Caco-2 (cell line): Measurements from ENCODE around the gene REEP3. TPM values are rescaled to one million over a fixed set of nuclear protein-coding genes. Genes with fewer than 3 reads are reported as not detected.

Experiments used
- BruUV-seq: library from RNA; stranded (reverse); fragments of 400-500 nt; replicated peaks from 2 replicates; lab custom pipeline; 2021; lab: Mats Ljungman, UMichigan
- CTCF ChIA-PET: fragments of 300-600 bp; sonication (Branson Sonifier 250); formaldehyde crosslinking; loops from one replicate; lab custom pipeline; 2022; ENCODE audit warnings: antibody characterized with exemption; lab: Charles Lee
- POLR2A ChIA-PET: fragments of 300-600 bp; sonication (Branson Sonifier 250); formaldehyde crosslinking; loops from one replicate; lab custom pipeline; 2022; ENCODE audit warnings: antibody characterized with exemption; lab: Charles Lee
- DNase-seq, 2 experiments: peaks; one replicate each; pipeline versions ENCODE4 v3.0.0 to v3.0.0-alpha.2; 2020 to 2022
- H3K27me3 ChIP-seq: replicated peaks from 2 replicates; pipeline ENCODE4 v1.6.0; 2011; ENCODE audit warnings: low read length; ENCODE audit not compliant: control insufficient read depth, insufficient read depth
- H3K36me3 ChIP-seq: 2 replicates; pipeline ENCODE4 v1.5.1; 2011; ENCODE audit warnings: low read length; ENCODE audit not compliant: control insufficient read depth, insufficient read depth
- H3K4me1 ChIP-seq: fragments of 250-450 bp; sonication (Bioruptor Pico); 2 replicates; pipeline ENCODE4 v1.5.1; 2020; ENCODE audit warnings: mild to moderate bottlenecking
- H3K4me3 ChIP-seq: 2 replicates; pipeline ENCODE4 v1.5.1; 2011; ENCODE audit warnings: low read depth, mild to moderate bottlenecking, control low read depth, low read length
- H3K9me3 ChIP-seq: fragments of 250-450 bp; sonication (Bioruptor Pico); 2 replicates; pipeline ENCODE4 v1.5.1; 2020; ENCODE audit warnings: mild to moderate bottlenecking, moderate library complexity
- H3K27ac Mint-ChIP-seq: one replicate; pipeline ENCODE4 v1.8.0; 2022; ENCODE audit warnings: mixed read lengths; ENCODE audit not compliant: unreplicated experiment
- H3K27me3 Mint-ChIP-seq: one replicate; pipeline ENCODE4 v1.8.0; 2022; ENCODE audit warnings: mixed read lengths; ENCODE audit not compliant: insufficient read depth, unreplicated experiment
- H3K36me3 Mint-ChIP-seq: one replicate; pipeline ENCODE4 v1.8.0; 2022; ENCODE audit warnings: mild to moderate bottlenecking, mixed read lengths; ENCODE audit not compliant: insufficient read depth, unreplicated experiment
- H3K4me1 Mint-ChIP-seq: one replicate; pipeline ENCODE4 v1.8.0; 2022; ENCODE audit warnings: low read depth, mixed read lengths; ENCODE audit not compliant: unreplicated experiment
- H3K4me3 Mint-ChIP-seq: one replicate; pipeline ENCODE4 v1.8.0; 2022; ENCODE audit warnings: mild to moderate bottlenecking, moderate library complexity, mixed read lengths; ENCODE audit not compliant: unreplicated experiment
- H3K9me3 Mint-ChIP-seq: one replicate; pipeline ENCODE4 v1.8.0; 2022; ENCODE audit warnings: mixed read lengths; ENCODE audit not compliant: unreplicated experiment
- intact Hi-C: fragments of 100-400 bp; cut with micrococcal nuclease; formaldehyde crosslinking; loops from one replicate; pipeline ENCODE4 v1.10.0; 2022; ENCODE audit not compliant: unreplicated experiment
- total RNA-seq: library from RNA; stranded (reverse); gene quantifications from 2 replicates; pipeline ENCODE4 v1.2.3, GENCODE V29; 2022
- TF ChIP-seq, protein P1 (sequence below), 2 experiments: fragments of 200-600 bp in 1 of 2; IDR thresholded peaks; 1 replicate in 1 of 2; 2 replicates in 1 of 2; pipeline versions ENCODE4 v1.5.1 to v1.8.0; 2011 to 2022; ENCODE audit warnings: antibody characterized with exemption in 1 of 2, control low read depth in 1 of 2, inconsistent platforms in 1 of 2, low read depth in 1 of 2, low read length in 1 of 2, mild to moderate bottlenecking in 1 of 2, moderate library complexity in 1 of 2; ENCODE audit not compliant: insufficient read depth in 1 of 2, severe bottlenecking in 1 of 2, unreplicated experiment in 1 of 2

Gene REEP3
- total RNA-seq, 1 experiment from 2014 or later = 66.4 TPM

DNA sequence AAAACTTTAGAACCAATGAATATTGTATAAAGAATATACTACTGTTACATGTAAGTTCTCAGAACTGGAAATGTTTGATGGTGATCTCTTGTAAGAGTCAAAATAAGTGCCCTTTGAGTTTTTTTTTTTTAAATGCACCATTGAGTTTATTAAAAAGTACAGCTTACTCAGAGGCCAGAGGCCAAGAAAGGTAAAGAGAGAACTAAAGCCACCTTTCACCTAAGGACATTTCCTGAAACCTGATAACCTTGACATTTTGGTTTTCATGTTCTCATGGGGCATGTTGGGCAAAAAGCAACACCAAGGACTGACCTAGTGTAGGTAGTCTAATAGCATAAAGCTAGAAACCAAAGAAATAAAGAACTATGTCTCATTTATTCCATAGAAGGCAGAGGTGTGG, 27.7 kb downstream of the REEP3 start:
- Histone ChIP-seq H3K4me1 (peaks cover 12% of the 10 kb centered on the region), H3K36me3 (no peaks in the 10 kb centered on the region), H3K27me3 (no peaks in the 10 kb centered on the region), H3K9me3 (no peaks in the 10 kb centered on the region), H3K4me3 (no peak overlapping the region)
- no TSS peak for BruUV-seq
- H3K9me3 Mint-ChIP-seq = no peaks in the 10 kb centered on the region
- H3K27ac Mint-ChIP-seq = no peak overlapping the region
- H3K4me1 Mint-ChIP-seq = peaks cover 8% of the 10 kb centered on the region
- intact Hi-C loops = no loop called here
- no peak overlapping the region for H3K4me3 Mint-ChIP-seq
- H3K27me3 Mint-ChIP-seq = no peaks in the 10 kb centered on the region
- TF ChIP-seq, protein P1, sequence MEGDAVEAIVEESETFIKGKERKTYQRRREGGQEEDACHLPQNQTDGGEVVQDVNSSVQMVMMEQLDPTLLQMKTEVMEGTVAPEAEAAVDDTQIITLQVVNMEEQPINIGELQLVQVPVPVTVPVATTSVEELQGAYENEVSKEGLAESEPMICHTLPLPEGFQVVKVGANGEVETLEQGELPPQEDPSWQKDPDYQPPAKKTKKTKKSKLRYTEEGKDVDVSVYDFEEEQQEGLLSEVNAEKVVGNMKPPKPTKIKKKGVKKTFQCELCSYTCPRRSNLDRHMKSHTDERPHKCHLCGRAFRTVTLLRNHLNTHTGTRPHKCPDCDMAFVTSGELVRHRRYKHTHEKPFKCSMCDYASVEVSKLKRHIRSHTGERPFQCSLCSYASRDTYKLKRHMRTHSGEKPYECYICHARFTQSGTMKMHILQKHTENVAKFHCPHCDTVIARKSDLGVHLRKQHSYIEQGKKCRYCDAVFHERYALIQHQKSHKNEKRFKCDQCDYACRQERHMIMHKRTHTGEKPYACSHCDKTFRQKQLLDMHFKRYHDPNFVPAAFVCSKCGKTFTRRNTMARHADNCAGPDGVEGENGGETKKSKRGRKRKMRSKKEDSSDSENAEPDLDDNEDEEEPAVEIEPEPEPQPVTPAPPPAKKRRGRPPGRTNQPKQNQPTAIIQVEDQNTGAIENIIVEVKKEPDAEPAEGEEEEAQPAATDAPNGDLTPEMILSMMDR (IDR thresholded peaks at IDR 0.05; ENCODE audit: insufficient read depth in 1 of 2, low read depth in 1 of 2, low read length in 1 of 2, severe bottlenecking in 1 of 2, unreplicated experiment in 1 of 2) = no peak
- ChIA-PET CTCF (no interaction called here), POLR2A (no interaction called here)
- no peaks in the 10 kb centered on the region for H3K36me3 Mint-ChIP-seq
- no peak for DNase-seq

DNA sequence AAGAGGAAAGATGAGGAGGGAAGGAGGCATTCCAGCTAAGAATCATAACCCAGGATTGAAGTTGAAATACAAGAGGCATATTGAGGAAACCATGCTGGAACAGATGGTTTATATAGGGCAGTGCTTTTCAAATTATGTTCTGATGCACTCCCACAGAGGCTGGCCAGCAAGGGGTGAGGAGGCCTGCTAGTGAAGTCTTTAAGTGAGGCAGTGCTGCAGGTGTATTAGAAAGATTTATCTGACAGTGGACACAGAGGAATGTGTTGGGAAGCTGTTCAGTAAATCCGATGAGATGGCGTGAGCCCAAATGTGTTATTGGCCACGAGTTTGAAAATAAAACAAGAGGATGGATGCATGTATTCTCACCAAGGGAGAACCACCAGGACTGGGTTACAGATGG, 28.6 kb downstream of the REEP3 start:
- TF ChIP-seq, protein P1 (IDR thresholded peaks at IDR 0.05; ENCODE audit: insufficient read depth in 1 of 2, low read depth in 1 of 2, low read length in 1 of 2, severe bottlenecking in 1 of 2, unreplicated experiment in 1 of 2) = no peak
- Histone ChIP-seq H3K9me3 (no peaks in the 10 kb centered on the region), H3K4me3 (no peak overlapping the region), H3K4me1 (peaks cover 4% of the 10 kb centered on the region), H3K27me3 (no peaks in the 10 kb centered on the region), H3K36me3 (no peaks in the 10 kb centered on the region)
- CTCF ChIA-PET = no interaction called here
- DNase-seq = no peak
- Mint-ChIP-seq H3K27me3 (no peaks in the 10 kb centered on the region), H3K4me1 (peaks cover 4% of the 10 kb centered on the region), H3K36me3 (no peaks in the 10 kb centered on the region), H3K27ac (no peak overlapping the region), H3K9me3 (no peaks in the 10 kb centered on the region), H3K4me3 (no peak overlapping the region)
- POLR2A ChIA-PET = no interaction called here
- BruUV-seq = no TSS peak
- intact Hi-C loops = no loop called here

DNA sequence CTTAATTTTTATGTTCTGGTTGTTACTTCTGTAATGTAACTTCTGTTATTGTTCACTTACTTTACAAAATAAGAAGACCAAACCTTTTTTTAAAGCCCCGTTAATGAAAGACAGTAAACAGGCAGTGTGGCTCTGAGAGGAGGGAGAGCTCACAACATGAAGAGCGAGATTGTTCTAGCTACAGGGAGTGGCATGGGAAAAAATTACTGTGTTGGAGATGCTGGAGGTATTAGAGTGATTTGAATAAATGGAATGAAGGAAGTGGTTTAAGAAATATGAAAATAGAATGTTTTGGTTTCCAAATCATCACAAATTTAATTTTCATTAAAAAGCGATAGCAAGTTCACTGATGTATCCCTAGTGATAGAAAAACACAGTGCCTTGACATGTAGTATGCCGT, 31.8 kb downstream of the REEP3 start:
- H3K4me3 ChIP-seq = no peak overlapping the region

More for the DNA sequence above, 31.8 kb downstream of the REEP3 start:
- H3K4me3 Mint-ChIP-seq = no peak overlapping the region
- H3K27me3 Mint-ChIP-seq = no peaks in the 10 kb centered on the region
- CTCF ChIA-PET = no interaction called here
- POLR2A ChIA-PET = no interaction called here
- H3K4me1 Mint-ChIP-seq = peaks cover 10% of the 10 kb centered on the region
- Histone ChIP-seq H3K4me1 (peaks cover 15% of the 10 kb centered on the region), H3K27me3 (no peaks in the 10 kb centered on the region), H3K9me3 (no peaks in the 10 kb centered on the region), H3K36me3 (no peaks in the 10 kb centered on the region)
- TF ChIP-seq, protein P1 (IDR thresholded peaks at IDR 0.05; ENCODE audit: insufficient read depth in 1 of 2, low read depth in 1 of 2, low read length in 1 of 2, severe bottlenecking in 1 of 2, unreplicated experiment in 1 of 2) = no peak
- BruUV-seq = no TSS peak
- intact Hi-C loops = no loop called here
- H3K9me3 Mint-ChIP-seq = no peaks in the 10 kb centered on the region
- no peaks in the 10 kb centered on the region for H3K36me3 Mint-ChIP-seq
- DNase-seq = no peak
- no peak overlapping the region for H3K27ac Mint-ChIP-seq
